ENCODE data around the gene CCDC127. TPM values are rescaled to one million over a fixed set of nuclear protein-coding genes. Genes with fewer than 3 reads are reported as not detected.

The CCDC127 gene
- total and polyA plus RNA-seq, 2 of the 13 experiments (the other 11 are each of a cell fraction or from before 2014, with no cell fraction given): 2.9 to 4.3 TPM

DNA sequence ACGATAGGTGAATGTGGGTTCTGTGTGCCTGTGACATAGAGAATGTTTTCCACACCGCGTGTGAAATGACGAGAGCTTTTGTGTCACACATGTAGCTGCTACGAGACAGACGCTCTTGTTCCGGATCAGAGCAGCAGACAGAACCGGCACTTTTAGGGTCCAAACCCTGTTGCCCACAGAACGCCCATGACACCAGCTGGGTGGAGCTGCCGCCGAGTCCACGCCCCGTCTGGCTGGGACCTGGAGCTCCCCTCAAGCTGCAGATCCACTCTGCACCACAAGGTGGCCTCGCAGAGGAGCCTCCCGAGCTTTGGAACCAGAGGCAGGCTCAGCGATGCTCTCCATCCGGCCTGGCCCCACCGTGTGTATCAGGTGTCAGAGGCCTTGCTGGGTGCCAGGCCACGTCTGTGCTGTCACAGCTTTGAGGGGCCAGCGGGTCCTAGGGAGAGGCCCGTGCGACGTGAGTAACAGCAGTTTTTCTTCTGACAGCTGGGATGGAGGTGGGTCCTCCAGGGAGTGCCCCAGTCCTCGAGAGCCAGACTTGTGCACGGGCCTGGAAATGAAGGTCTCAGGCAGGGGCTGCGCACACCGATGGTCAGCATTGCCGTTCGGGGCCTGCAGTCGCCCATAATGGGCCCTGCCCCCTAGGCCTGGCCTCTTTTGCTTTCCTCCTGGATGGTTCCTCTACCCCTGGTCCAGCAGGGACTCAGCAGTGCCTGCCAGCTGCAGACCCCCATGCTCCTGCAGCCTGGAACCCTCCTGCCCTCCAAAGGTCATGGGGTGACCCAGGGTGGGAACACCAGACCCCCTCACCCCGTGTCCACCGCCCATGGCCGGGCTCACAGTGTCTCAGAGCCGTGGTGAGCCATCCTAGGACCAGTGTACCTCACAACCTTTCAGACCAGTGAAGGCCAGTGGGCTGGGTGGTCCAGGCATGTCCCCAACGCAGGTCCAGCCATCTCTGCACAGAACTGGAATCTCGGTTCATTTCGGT is 29.2 kb downstream of the CCDC127 start (continued):
- TF ChIP-seq, protein P1, sequence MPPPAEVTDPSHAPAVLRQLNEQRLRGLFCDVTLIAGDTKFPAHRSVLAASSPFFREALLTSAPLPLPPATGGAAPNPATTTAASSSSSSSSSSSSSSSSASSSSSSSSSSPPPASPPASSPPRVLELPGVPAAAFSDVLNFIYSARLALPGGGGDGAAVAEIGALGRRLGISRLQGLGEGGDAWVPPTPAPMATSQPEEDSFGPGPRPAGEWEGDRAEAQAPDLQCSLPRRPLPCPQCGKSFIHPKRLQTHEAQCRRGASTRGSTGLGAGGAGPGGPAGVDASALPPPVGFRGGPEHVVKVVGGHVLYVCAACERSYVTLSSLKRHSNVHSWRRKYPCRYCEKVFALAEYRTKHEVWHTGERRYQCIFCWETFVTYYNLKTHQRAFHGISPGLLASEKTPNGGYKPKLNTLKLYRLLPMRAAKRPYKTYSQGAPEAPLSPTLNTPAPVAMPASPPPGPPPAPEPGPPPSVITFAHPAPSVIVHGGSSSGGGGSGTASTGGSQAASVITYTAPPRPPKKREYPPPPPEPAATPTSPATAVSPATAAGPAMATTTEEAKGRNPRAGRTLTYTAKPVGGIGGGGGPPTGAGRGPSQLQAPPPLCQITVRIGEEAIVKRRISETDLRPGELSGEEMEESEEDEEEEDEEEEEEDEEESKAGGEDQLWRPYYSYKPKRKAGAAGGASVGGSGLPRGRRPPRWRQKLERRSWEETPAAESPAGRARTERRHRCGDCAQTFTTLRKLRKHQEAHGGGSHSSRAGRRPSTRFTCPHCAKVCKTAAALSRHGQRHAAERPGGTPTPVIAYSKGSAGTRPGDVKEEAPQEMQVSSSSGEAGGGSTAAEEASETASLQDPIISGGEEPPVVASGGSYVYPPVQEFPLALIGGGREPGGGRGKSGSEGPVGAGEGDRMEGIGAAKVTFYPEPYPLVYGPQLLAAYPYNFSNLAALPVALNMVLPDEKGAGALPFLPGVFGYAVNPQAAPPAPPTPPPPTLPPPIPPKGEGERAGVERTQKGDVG (CRISPR knock-in tag; IDR thresholded peaks at IDR 0.05; ENCODE audit: borderline replicate concordance): no peak
- no peak for TF ChIP-seq SOX13 (IDR thresholded peaks at IDR 0.05)
- TF ChIP-seq SOX13 (CRISPR knock-in tag; conservative IDR thresholded peaks at IDR 0.05 in 1 of 2, IDR thresholded peaks at IDR 0.05 in 1 of 2): no peak
- no peak for TF ChIP-seq ZNF251 (CRISPR knock-in tag; IDR thresholded peaks at IDR 0.05)
- TF ChIP-seq FLYWCH1 (CRISPR knock-in tag; IDR thresholded peaks at IDR 0.05): no peak
- TF ChIP-seq, protein P2, sequence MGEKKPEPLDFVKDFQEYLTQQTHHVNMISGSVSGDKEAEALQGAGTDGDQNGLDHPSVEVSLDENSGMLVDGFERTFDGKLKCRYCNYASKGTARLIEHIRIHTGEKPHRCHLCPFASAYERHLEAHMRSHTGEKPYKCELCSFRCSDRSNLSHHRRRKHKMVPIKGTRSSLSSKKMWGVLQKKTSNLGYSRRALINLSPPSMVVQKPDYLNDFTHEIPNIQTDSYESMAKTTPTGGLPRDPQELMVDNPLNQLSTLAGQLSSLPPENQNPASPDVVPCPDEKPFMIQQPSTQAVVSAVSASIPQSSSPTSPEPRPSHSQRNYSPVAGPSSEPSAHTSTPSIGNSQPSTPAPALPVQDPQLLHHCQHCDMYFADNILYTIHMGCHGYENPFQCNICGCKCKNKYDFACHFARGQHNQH (CRISPR knock-in tag; IDR thresholded peaks at IDR 0.05): no peak
- no peak for TF ChIP-seq KLF13 (CRISPR knock-in tag; IDR thresholded peaks at IDR 0.05)
- TF ChIP-seq, protein P3, sequence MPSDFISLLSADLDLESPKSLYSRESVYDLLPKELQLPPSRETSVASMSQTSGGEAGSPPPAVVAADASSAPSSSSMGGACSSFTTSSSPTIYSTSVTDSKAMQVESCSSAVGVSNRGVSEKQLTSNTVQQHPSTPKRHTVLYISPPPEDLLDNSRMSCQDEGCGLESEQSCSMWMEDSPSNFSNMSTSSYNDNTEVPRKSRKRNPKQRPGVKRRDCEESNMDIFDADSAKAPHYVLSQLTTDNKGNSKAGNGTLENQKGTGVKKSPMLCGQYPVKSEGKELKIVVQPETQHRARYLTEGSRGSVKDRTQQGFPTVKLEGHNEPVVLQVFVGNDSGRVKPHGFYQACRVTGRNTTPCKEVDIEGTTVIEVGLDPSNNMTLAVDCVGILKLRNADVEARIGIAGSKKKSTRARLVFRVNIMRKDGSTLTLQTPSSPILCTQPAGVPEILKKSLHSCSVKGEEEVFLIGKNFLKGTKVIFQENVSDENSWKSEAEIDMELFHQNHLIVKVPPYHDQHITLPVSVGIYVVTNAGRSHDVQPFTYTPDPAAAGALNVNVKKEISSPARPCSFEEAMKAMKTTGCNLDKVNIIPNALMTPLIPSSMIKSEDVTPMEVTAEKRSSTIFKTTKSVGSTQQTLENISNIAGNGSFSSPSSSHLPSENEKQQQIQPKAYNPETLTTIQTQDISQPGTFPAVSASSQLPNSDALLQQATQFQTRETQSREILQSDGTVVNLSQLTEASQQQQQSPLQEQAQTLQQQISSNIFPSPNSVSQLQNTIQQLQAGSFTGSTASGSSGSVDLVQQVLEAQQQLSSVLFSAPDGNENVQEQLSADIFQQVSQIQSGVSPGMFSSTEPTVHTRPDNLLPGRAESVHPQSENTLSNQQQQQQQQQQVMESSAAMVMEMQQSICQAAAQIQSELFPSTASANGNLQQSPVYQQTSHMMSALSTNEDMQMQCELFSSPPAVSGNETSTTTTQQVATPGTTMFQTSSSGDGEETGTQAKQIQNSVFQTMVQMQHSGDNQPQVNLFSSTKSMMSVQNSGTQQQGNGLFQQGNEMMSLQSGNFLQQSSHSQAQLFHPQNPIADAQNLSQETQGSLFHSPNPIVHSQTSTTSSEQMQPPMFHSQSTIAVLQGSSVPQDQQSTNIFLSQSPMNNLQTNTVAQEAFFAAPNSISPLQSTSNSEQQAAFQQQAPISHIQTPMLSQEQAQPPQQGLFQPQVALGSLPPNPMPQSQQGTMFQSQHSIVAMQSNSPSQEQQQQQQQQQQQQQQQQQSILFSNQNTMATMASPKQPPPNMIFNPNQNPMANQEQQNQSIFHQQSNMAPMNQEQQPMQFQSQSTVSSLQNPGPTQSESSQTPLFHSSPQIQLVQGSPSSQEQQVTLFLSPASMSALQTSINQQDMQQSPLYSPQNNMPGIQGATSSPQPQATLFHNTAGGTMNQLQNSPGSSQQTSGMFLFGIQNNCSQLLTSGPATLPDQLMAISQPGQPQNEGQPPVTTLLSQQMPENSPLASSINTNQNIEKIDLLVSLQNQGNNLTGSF (CRISPR knock-in tag; IDR thresholded peaks at IDR 0.05): no peak
- no peak for TF ChIP-seq NR2F2 (IDR thresholded peaks at IDR 0.05; ENCODE audit: borderline replicate concordance, low read depth)
- TF ChIP-seq ZNF790 (CRISPR knock-in tag; IDR thresholded peaks at IDR 0.05; ENCODE audit: borderline replicate concordance): no peak
- no peak for TF ChIP-seq ZNF781 (CRISPR knock-in tag; IDR thresholded peaks at IDR 0.05; ENCODE audit: borderline replicate concordance, not compliant biosample characterization)
- 0 out of 2 replicates have a peak, but pooled peaks have one; percentile 24 for TF ChIP-seq TARDBP (CRISPR knock-in tag; IDR thresholded peaks at IDR 0.05)
- no peak for TF ChIP-seq ZNF546 (CRISPR knock-in tag; conservative IDR thresholded peaks at IDR 0.05)
- no peak for TF ChIP-seq ZNF577 (CRISPR knock-in tag; IDR thresholded peaks at IDR 0.05; ENCODE audit: borderline replicate concordance, low read depth)

All from HepG2 (cell line).